Vagina (tissue), 2 donors: ENCODE measurements around the gene PEX5L. TPM values are rescaled to one million over a fixed set of nuclear protein-coding genes. Genes with fewer than 3 reads are reported as not detected.
A peak's percentile ranks its signal among the peaks of the same experiment; 100 is the strongest.

Experiments
- DNase-seq, 2 donors: peaks; one replicate each; pipeline ENCODE4 v3.0.0-alpha.2; 2017; ENCODE audit errors: extremely low spot score in 2 of 2
- H3K27ac ChIP-seq: fragments of 200-600 bp; sonication (generic); one replicate; pipeline ENCODE4 v1.5.1; 2019
- H3K27me3 ChIP-seq: fragments of 200-600 bp; sonication (generic); one replicate; pipeline ENCODE4 v1.5.1; 2019
- H3K36me3 ChIP-seq, 2 donors: fragments of 200-600 bp; sonication (generic); one replicate each; pipeline ENCODE4 v1.5.1; 2017 to 2019
- H3K4me1 ChIP-seq: fragments of 200-600 bp; sonication (generic); one replicate; pipeline ENCODE4 v1.5.1; 2019
- H3K4me3 ChIP-seq, 2 donors: fragments of 200-600 bp; sonication (generic); 1 replicate in 1 of 2; 2 replicates in 1 of 2; pipeline ENCODE4 v1.5.1; 2016 to 2019
- H3K9me3 ChIP-seq: fragments of 200-600 bp; sonication (generic); one replicate; pipeline ENCODE4 v1.5.1; 2019
- POLR2A ChIP-seq, 2 donors: fragments of 450-650 bp; IDR thresholded peaks; one replicate each; pipeline ENCODE4 v1.6.1; 2017; ENCODE audit warnings: antibody characterized with exemption in 2 of 2, mild to moderate bottlenecking in 2 of 2, moderate library complexity in 2 of 2
- POLR2AphosphoS5 ChIP-seq, 2 donors: sonication (generic); formaldehyde crosslinking; IDR thresholded peaks; one replicate each; pipeline ENCODE4 v1.9.0; 2017; ENCODE audit warnings: antibody characterized with exemption in 2 of 2, mild to moderate bottlenecking in 2 of 2, low read depth in 1 of 2; ENCODE audit not compliant: insufficient read depth in 1 of 2
- intact Hi-C: fragments of 100-400 bp; cut with DNase I; formaldehyde crosslinking; loops from one replicate; pipeline ENCODE4 v1.15.1; 2023
- total RNA-seq: library from RNA; depleted of rRNA; stranded (reverse); fragments of >200 nt; gene quantifications from one replicate; pipeline ENCODE4 v1.2.3, GENCODE V29; 2016
- TF ChIP-seq, protein P1 (sequence below), 3 experiments: fragments of 450-650 bp in 2 of 3; fragments of 200-600 bp in 1 of 3; sonication (generic) in 1 of 3; IDR thresholded peaks; one replicate each; pipeline ENCODE4 v1.5.1; 2017 to 2019; ENCODE audit warnings: antibody characterized with exemption in 3 of 3, mild to moderate bottlenecking in 2 of 3, moderate library complexity in 2 of 3

The PEX5L gene
- total RNA-seq, 1 donor from 2014 or later, result not detected

DNA sequence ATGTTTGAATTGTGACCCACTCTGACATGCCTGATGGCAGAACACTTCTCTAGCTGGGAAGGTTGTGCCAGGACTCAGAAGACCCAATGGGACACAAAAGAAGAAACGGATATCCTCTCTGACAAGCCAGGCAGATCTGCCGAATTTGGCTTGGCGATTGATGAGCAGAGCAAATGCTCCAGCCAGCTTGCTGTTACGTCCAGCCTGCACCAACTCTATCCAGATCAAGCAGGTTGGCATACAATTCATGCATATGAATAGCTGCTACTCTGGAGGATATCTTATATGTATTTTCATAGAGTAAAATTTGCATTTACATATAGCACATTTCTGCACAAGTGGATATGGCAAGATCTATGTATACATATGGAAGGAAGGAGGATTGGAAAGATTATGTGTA lies 102.8 kb downstream of the PEX5L start:
- TF ChIP-seq, protein P1, sequence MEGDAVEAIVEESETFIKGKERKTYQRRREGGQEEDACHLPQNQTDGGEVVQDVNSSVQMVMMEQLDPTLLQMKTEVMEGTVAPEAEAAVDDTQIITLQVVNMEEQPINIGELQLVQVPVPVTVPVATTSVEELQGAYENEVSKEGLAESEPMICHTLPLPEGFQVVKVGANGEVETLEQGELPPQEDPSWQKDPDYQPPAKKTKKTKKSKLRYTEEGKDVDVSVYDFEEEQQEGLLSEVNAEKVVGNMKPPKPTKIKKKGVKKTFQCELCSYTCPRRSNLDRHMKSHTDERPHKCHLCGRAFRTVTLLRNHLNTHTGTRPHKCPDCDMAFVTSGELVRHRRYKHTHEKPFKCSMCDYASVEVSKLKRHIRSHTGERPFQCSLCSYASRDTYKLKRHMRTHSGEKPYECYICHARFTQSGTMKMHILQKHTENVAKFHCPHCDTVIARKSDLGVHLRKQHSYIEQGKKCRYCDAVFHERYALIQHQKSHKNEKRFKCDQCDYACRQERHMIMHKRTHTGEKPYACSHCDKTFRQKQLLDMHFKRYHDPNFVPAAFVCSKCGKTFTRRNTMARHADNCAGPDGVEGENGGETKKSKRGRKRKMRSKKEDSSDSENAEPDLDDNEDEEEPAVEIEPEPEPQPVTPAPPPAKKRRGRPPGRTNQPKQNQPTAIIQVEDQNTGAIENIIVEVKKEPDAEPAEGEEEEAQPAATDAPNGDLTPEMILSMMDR (IDR thresholded peaks at IDR 0.05), result no peak
- no peak for TF ChIP-seq POLR2A (IDR thresholded peaks at IDR 0.05)
- DNase-seq, result no peak
- Histone ChIP-seq H3K27ac (no peak overlapping the region), H3K4me3 (no peak overlapping the region), H3K36me3 (no peaks in the 10 kb centered on the region), H3K27me3 (no peaks in the 10 kb centered on the region), H3K4me1 (no peaks in the 10 kb centered on the region), H3K9me3 (no peaks in the 10 kb centered on the region)
- intact Hi-C loops, result no loop called here

DNA sequence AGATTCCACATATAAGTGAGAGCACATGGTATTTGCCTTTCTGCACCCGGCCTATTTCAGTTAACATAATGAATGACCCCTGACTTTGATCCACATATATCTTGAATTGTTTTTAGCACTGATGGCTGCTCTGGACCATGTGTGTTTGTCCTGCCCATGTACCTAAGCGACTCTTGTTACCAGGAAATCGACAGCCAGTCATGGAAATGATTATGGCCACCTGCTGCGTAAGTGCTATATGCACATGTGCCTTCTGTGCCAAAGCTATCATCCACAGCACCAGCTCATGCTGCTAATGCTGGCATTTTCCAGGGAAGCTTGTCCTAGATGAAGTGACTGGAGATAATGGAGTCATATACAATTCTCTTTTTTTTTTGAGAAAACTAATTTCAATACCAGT lies 103.7 kb downstream of the PEX5L start:
- Histone ChIP-seq H3K36me3 (no peaks in the 10 kb centered on the region), H3K4me3 (no peak overlapping the region), H3K4me1 (no peaks in the 10 kb centered on the region), H3K9me3 (no peaks in the 10 kb centered on the region), H3K27me3 (no peaks in the 10 kb centered on the region), H3K27ac (no peak overlapping the region)
- intact Hi-C loops, result no loop called here
- TF ChIP-seq, protein P1 (IDR thresholded peaks at IDR 0.05), result no peak
- TF ChIP-seq POLR2AphosphoS5 (IDR thresholded peaks at IDR 0.05; ENCODE audit: insufficient read depth in 1 of 2, low read depth in 1 of 2) (no peak), POLR2A (IDR thresholded peaks at IDR 0.05) (no peak)
- DNase-seq, result no peak

DNA sequence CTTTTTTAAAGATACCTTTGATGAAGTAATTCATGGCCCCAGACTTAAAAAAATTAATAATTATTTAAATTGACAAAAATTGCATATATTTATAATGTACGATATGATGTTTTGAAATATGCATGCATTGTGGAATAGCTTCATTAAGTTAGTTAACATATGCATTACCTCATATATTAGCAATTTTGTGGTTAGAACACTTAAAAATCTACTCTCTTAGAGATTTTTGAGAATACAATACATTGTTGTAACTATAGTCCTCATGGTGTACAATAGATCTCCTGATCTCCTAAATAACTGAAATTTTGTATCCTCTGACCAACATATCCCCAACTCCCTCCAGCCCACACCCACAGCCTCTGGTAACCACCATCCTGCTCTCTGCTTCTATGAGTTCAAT lies 104.1 kb downstream of the PEX5L start:
- H3K4me3 ChIP-seq, result no peak overlapping the region
- no peaks in the 10 kb centered on the region for H3K36me3 ChIP-seq
- no peaks in the 10 kb centered on the region for H3K4me1 ChIP-seq
- no peak for DNase-seq
- TF ChIP-seq POLR2A (IDR thresholded peaks at IDR 0.05) (no peak), POLR2AphosphoS5 (IDR thresholded peaks at IDR 0.05; ENCODE audit: insufficient read depth in 1 of 2, low read depth in 1 of 2) (no peak)
- TF ChIP-seq, protein P1 (IDR thresholded peaks at IDR 0.05), result no peak
- intact Hi-C loops, result no loop called here
- H3K27me3 ChIP-seq, result no peaks in the 10 kb centered on the region
- H3K9me3 ChIP-seq, result no peaks in the 10 kb centered on the region
- no peak overlapping the region for H3K27ac ChIP-seq

DNA sequence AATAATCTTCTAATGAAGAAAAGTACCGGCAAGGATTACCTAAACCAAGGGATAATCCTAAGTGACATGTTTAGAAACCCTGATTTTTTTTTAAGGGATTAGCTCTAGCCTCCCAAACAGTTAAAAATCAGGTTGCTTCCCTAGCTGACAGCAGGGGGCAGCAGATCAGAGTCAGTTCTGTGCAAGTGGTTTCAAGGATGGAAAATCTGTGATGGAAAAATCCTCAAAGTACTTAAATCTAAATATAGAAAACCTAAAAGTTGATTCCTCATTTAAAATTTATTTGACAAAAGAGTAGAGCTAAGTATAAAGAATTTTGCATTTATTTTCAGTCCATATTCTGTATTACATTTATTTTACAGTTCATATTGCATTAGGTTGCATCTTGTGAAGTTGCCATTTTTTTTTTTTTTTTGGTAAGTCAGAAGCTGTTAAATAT lies 107.6 kb downstream of the PEX5L start:
- H3K9me3 ChIP-seq, result no peaks in the 10 kb centered on the region
- TF ChIP-seq, protein P1 (IDR thresholded peaks at IDR 0.05), result peak in 1 of 3 experiments; percentile 50
- no peak for TF ChIP-seq POLR2AphosphoS5 (IDR thresholded peaks at IDR 0.05; ENCODE audit: insufficient read depth in 1 of 2, low read depth in 1 of 2)
- H3K27ac ChIP-seq, result no peak overlapping the region
- intact Hi-C loops, result no loop called here
- H3K27me3 ChIP-seq, result no peaks in the 10 kb centered on the region
- H3K4me1 ChIP-seq, result no peaks in the 10 kb centered on the region
- H3K36me3 ChIP-seq, result no peaks in the 10 kb centered on the region
- no peak overlapping the region for H3K4me3 ChIP-seq
- DNase-seq, result no peak

DNA sequence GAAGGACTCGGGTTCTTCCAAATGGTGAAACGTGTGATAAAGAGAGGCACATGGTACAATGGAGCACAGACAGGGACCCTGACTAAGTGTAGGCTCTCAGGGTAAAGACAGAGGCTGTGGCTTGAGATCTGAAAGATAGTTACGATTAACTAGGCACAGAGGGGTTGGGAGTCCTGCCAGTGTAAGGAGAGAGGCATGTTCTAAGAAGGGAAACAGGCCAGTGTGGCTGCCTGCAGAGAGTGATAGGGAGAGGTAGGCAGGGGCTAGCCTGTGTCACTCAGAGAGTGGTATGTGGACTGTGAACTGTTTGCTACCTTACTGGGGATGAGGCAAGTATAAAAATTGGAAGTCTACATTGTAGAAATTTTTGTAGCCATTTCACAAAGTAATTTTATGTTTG lies 109.5 kb downstream of the PEX5L start:
- Histone ChIP-seq H3K9me3 (no peaks in the 10 kb centered on the region), H3K4me1 (no peaks in the 10 kb centered on the region), H3K36me3 (no peaks in the 10 kb centered on the region), H3K27ac (no peak overlapping the region), H3K27me3 (no peaks in the 10 kb centered on the region), H3K4me3 (no peak overlapping the region)
- DNase-seq, result no peak
- intact Hi-C loops, result no loop called here
- TF ChIP-seq, protein P1 (IDR thresholded peaks at IDR 0.05), result no peak
- TF ChIP-seq POLR2AphosphoS5 (IDR thresholded peaks at IDR 0.05; ENCODE audit: insufficient read depth in 1 of 2, low read depth in 1 of 2) (no peak), POLR2A (IDR thresholded peaks at IDR 0.05) (no peak)
